Measurements from ENCODE around the gene MUC6.
"Not testable (repeated sequence)": the region's sequence is repeated elsewhere in the genome, so short reads cannot be mapped to it uniquely, and the experiment has no call there.

Gene MUC6

GRCh38 chr11:986270-986951 lies 50.1 kb downstream of the MUC6 start:
- DNase-seq (ENCODE audit: low spot score) = no peak

- no peak for DNase-seq (ENCODE audit: low spot score)
Observed at GRCh38 chr11:985848-986247, 50.7 kb downstream of the MUC6 start.

- DNase-seq (ENCODE audit: low spot score) = no peak
Observed at GRCh38 chr11:985406-985805, 51.1 kb downstream of the MUC6 start.

- no peak for DNase-seq (ENCODE audit: low spot score)
Observed at GRCh38 chr11:984546-984945, 52.0 kb downstream of the MUC6 start.

GRCh38 chr11:981764-982163 lies 54.8 kb downstream of the MUC6 start:
- no peak for DNase-seq (ENCODE audit: low spot score)

GRCh38 chr11:980438-981357 lies 55.8 kb downstream of the MUC6 start:
- DNase-seq (ENCODE audit: low spot score) = no peak

GRCh38 chr11:978781-979180 lies 57.7 kb downstream of the MUC6 start:
- DNase-seq (ENCODE audit: low spot score) = no peak

- no peak for DNase-seq (ENCODE audit: low spot score)
Observed at GRCh38 chr11:977830-978720, 58.4 kb downstream of the MUC6 start.

GRCh38 chr11:976431-977160 lies 59.9 kb downstream of the MUC6 start:
- peak; percentile 82 for DNase-seq (ENCODE audit: low spot score)

GRCh38 chr11:975827-976226 lies 60.7 kb downstream of the MUC6 start:
- DNase-seq (ENCODE audit: low spot score) = peak; percentile 78

GRCh38 chr11:975376-975775 lies 61.1 kb downstream of the MUC6 start:
- not testable (repeated sequence) for DNase-seq (ENCODE audit: low spot score)

GRCh38 chr11:973237-973636 lies 63.3 kb downstream of the MUC6 start:
- no peak for DNase-seq (ENCODE audit: low spot score)

- no peak for DNase-seq (ENCODE audit: low spot score)
Observed at GRCh38 chr11:972523-973211, 63.9 kb downstream of the MUC6 start.

- DNase-seq (ENCODE audit: low spot score) = no peak
Observed at GRCh38 chr11:971731-972365, 64.7 kb downstream of the MUC6 start.

- DNase-seq (ENCODE audit: low spot score) = no peak
Observed at GRCh38 chr11:971092-971690, 65.3 kb downstream of the MUC6 start.

- no peak for DNase-seq (ENCODE audit: low spot score)
Observed at GRCh38 chr11:970319-970871, 66.1 kb downstream of the MUC6 start.

- DNase-seq (ENCODE audit: low spot score) = no peak
Observed at GRCh38 chr11:969651-970205, 66.8 kb downstream of the MUC6 start.

- no peak for DNase-seq (ENCODE audit: low spot score)
Observed at GRCh38 chr11:968822-969221, 67.7 kb downstream of the MUC6 start.

- no peak for DNase-seq (ENCODE audit: low spot score)
Observed at GRCh38 chr11:967995-968751, 68.3 kb downstream of the MUC6 start.
